Astrocyte (in vitro differentiated cells and primary cell): ENCODE results near the gene C1QTNF1.

ENCODE experiments used
- CTCF ChIP-seq: IDR thresholded peaks from 2 replicates; pipeline ENCODE4 v1.5.1; 2011; ENCODE audit warnings: low read depth, mild to moderate bottlenecking, inconsistent platforms, low read length, moderate library complexity; ENCODE audit not compliant: insufficient read depth
- EZH2 ChIP-seq: IDR thresholded peaks from 2 replicates; pipeline ENCODE4 v1.6.1; 2012; ENCODE audit warnings: mild to moderate bottlenecking, low read length, inconsistent platforms; ENCODE audit not compliant: insufficient read depth

DNA sequence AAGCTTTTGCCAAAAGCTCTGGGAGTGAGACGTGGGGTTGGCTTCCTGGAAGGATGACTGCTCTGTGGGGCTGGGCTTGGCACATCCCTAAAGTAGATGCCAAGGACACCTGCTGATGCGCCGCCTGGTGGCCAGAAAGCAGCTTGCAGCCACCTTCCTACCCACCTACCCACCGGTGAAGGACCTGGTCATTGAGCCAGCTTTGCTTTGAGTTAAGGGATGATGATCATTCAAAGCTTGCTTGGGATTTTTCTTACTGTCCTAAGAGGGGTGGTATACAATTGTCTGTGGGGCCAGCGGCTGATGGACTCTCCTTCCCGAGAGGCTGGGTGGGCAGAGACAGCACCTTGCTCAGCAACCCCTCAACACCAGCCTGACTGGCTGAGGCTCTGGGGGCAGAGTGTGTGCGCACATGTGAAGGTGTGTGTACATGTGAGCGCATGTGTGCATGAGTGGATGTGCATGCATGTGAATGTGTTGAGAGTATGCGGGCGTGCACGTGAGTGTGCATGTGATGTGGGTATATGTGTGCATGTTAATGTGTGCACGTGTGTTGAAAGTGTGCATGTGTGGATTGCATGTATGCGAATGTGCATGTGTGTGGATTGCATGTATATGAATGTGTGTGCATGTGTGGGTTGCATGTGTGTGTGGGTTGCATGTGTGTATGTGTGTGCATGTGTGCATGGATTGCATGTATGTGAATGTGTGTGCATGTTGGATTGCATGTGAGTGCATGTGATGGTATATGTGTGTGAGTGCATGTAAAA lies 18.6 kb downstream of the C1QTNF1 start:
- TF ChIP-seq CTCF = peak; percentile 67
- no peak for TF ChIP-seq EZH2
